ENCODE measurements around the gene SAFB.

DNA sequence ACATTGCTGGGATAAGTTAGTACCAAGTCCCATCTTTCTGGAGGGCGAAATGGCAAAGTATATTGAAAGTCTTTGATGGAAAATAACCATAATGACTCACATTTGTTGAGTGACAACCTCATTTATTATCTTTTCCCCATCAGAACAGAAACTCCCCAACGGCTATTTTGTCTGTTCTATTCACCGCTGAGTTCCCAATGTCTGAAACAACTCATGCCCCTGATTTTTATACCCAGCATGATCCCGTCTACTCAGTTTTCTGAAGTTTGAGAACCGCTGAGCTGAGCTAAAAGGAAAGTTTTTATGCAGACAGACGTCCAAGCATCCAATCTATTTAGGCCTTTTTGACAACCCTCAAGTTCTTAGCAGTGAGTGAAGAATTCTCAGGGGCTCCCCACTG, 47.3 kb upstream of the SAFB start:
- no peak for TF ChIP-seq OSR1 (CRISPR knock-in tag; IDR thresholded peaks at IDR 0.05)
- no peak for TF ChIP-seq RARB (CRISPR knock-in tag; IDR thresholded peaks at IDR 0.05)
- no peak for TF ChIP-seq ARNTL (CRISPR knock-in tag; IDR thresholded peaks at IDR 0.05; ENCODE audit: borderline replicate concordance, low read depth)
- no peak for TF ChIP-seq BACH2 (CRISPR knock-in tag; IDR thresholded peaks at IDR 0.05; ENCODE audit: borderline replicate concordance)
- TF ChIP-seq, protein P1, sequence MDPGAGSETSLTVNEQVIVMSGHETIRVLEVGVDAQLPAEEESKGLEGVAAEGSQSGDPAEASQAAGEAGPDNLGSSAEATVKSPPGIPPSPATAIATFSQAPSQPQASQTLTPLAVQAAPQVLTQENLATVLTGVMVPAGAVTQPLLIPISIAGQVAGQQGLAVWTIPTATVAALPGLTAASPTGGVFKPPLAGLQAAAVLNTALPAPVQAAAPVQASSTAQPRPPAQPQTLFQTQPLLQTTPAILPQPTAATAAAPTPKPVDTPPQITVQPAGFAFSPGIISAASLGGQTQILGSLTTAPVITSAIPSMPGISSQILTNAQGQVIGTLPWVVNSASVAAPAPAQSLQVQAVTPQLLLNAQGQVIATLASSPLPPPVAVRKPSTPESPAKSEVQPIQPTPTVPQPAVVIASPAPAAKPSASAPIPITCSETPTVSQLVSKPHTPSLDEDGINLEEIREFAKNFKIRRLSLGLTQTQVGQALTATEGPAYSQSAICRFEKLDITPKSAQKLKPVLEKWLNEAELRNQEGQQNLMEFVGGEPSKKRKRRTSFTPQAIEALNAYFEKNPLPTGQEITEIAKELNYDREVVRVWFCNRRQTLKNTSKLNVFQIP (CRISPR knock-in tag; IDR thresholded peaks at IDR 0.05; ENCODE audit: borderline replicate concordance, low read depth) = no peak
- no peak for TF ChIP-seq SNAI2 (CRISPR knock-in tag; IDR thresholded peaks at IDR 0.05)
- TF ChIP-seq, protein P2, sequence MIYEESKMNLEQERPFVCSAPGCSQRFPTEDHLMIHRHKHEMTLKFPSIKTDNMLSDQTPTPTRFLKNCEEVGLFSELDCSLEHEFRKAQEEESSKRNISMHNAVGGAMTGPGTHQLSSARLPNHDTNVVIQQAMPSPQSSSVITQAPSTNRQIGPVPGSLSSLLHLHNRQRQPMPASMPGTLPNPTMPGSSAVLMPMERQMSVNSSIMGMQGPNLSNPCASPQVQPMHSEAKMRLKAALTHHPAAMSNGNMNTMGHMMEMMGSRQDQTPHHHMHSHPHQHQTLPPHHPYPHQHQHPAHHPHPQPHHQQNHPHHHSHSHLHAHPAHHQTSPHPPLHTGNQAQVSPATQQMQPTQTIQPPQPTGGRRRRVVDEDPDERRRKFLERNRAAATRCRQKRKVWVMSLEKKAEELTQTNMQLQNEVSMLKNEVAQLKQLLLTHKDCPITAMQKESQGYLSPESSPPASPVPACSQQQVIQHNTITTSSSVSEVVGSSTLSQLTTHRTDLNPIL (CRISPR knock-in tag; IDR thresholded peaks at IDR 0.05; ENCODE audit: low read depth) = no peak
- no peak for TF ChIP-seq ZFP30 (CRISPR knock-in tag; IDR thresholded peaks at IDR 0.05)
- TF ChIP-seq ZFP3 (CRISPR knock-in tag; IDR thresholded peaks at IDR 0.05) = no peak
- TF ChIP-seq TCF4 (CRISPR knock-in tag; IDR thresholded peaks at IDR 0.05; ENCODE audit: borderline replicate concordance) = no peak
- no peak for TF ChIP-seq ZNF565 (CRISPR knock-in tag; conservative IDR thresholded peaks at IDR 0.05; ENCODE audit: low read depth)
- no peak for TF ChIP-seq CSDC2 (CRISPR knock-in tag; IDR thresholded peaks at IDR 0.05)
- TF ChIP-seq, protein P3, sequence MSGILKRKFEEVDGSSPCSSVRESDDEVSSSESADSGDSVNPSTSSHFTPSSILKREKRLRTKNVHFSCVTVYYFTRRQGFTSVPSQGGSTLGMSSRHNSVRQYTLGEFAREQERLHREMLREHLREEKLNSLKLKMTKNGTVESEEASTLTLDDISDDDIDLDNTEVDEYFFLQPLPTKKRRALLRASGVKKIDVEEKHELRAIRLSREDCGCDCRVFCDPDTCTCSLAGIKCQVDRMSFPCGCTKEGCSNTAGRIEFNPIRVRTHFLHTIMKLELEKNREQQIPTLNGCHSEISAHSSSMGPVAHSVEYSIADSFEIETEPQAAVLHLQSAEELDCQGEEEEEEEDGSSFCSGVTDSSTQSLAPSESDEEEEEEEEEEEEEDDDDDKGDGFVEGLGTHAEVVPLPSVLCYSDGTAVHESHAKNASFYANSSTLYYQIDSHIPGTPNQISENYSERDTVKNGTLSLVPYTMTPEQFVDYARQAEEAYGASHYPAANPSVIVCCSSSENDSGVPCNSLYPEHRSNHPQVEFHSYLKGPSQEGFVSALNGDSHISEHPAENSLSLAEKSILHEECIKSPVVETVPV (CRISPR knock-in tag; IDR thresholded peaks at IDR 0.05) = no peak
- TF ChIP-seq, protein P4, sequence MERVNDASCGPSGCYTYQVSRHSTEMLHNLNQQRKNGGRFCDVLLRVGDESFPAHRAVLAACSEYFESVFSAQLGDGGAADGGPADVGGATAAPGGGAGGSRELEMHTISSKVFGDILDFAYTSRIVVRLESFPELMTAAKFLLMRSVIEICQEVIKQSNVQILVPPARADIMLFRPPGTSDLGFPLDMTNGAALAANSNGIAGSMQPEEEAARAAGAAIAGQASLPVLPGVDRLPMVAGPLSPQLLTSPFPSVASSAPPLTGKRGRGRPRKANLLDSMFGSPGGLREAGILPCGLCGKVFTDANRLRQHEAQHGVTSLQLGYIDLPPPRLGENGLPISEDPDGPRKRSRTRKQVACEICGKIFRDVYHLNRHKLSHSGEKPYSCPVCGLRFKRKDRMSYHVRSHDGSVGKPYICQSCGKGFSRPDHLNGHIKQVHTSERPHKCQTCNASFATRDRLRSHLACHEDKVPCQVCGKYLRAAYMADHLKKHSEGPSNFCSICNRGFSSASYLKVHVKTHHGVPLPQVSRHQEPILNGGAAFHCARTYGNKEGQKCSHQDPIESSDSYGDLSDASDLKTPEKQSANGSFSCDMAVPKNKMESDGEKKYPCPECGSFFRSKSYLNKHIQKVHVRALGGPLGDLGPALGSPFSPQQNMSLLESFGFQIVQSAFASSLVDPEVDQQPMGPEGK (CRISPR knock-in tag; IDR thresholded peaks at IDR 0.05; ENCODE audit: borderline replicate concordance) = no peak
